Activated naive CD4-positive, alpha-beta T cell treated with anti-CD3 and anti-CD28 coated beads, Interleukin-2, amount 50 U/mL, for 24 hours (primary cell): ENCODE data around the gene SMG7.
"Not testable (repeated sequence)": the region's sequence is repeated elsewhere in the genome, so short reads cannot be mapped to it uniquely, and the experiment has no call there.

ENCODE experiments used
- H3K27ac Mint-ChIP-seq: one replicate; pipeline ENCODE4 v1.8.0; 2021; ENCODE audit warnings: mild to moderate bottlenecking, mixed read lengths
- H3K27me3 Mint-ChIP-seq: one replicate; pipeline ENCODE4 v1.8.0; 2021; ENCODE audit warnings: mixed read lengths
- H3K36me3 Mint-ChIP-seq: one replicate; pipeline ENCODE4 v1.8.0; 2021; ENCODE audit warnings: mixed read lengths
- H3K4me1 Mint-ChIP-seq: one replicate; pipeline ENCODE4 v1.8.0; 2021; ENCODE audit warnings: mixed read lengths
- H3K4me3 Mint-ChIP-seq: one replicate; pipeline ENCODE4 v1.8.0; 2021; ENCODE audit warnings: mild to moderate bottlenecking, mixed read lengths
- H3K9me3 Mint-ChIP-seq: one replicate; pipeline ENCODE4 v1.8.0; 2021; ENCODE audit warnings: mixed read lengths

The SMG7 gene

GRCh38 chr1:183472488-183473216 lies at the start of gene SMG7:
Gene SMG7, plus strand, starts transcription at chr1:183472499. Its CDS starts 122 bp downstream, at chr1:183472621.
- Mint-ChIP-seq H3K27ac (peak within 1 kb of the TSS; percentile 97), H3K27me3 (no peaks in the 10 kb centered on the region), H3K36me3 (no peaks in the 10 kb centered on the region), H3K9me3 (no peaks in the 10 kb centered on the region), H3K4me1 (peaks cover 16% of the 10 kb centered on the region), H3K4me3 (peak within 1 kb of the TSS; percentile 88)

- Mint-ChIP-seq H3K27ac (no peak overlapping the region), H3K9me3 (no peaks in the 10 kb centered on the region), H3K4me3 (no peak overlapping the region), H3K4me1 (peaks cover 3% of the 10 kb centered on the region), H3K27me3 (peaks cover 28% of the 10 kb centered on the region), H3K36me3 (peaks cover 2% of the 10 kb centered on the region)
These were observed 48.8 kb upstream of the SMG7 start for GRCh38 chr1:183423541-183423940.

DNA sequence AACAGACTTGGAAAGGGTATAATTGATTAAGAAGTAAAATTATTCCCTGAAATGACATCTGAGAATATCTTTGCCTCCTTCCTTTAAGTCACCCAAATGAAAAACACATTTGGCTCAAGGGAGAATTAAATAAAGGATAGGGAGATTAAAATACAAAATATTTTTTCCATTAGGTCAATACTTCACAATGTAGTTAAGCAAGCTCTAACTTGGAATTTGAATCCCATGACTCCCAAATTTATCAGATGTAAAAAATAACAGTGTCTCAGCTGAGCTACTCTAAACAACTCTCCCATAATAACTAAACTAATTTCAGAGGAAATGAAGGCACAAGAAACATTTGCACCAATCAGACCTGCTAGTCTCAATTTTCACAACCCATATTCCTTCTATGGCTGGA lies 47.6 kb upstream of the SMG7 start:
- H3K4me3 Mint-ChIP-seq: no peak overlapping the region

DNA sequence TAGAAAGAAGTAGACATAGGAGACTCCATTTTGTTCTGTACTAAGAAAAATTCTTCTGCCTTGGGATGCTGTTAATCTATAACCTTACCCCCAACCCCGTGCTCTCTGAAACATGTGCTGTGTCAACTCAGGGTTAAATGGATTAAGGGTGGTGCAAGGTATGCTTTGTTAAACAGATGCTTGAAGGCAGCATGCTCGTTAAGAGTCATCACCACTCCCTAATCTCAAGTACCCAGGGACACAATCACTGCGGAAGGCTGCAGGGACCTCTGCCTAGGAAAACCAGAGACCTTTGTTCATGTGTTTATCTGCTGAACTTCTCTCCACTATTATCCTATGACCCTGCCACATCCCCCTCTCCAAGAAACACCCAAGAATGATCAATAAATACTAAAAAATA lies 44.7 kb upstream of the SMG7 start:
- peaks cover 14% of the 10 kb centered on the region for H3K27me3 Mint-ChIP-seq
- not testable (repeated sequence) for H3K9me3 Mint-ChIP-seq, H3K4me1 Mint-ChIP-seq, H3K27ac Mint-ChIP-seq, H3K4me3 Mint-ChIP-seq, H3K36me3 Mint-ChIP-seq

More for the DNA sequence above, 47.6 kb upstream of the SMG7 start:
- H3K36me3 Mint-ChIP-seq: peaks cover 2% of the 10 kb centered on the region
- no peaks in the 10 kb centered on the region for H3K4me1 Mint-ChIP-seq
- peaks cover 23% of the 10 kb centered on the region for H3K27me3 Mint-ChIP-seq
- H3K27ac Mint-ChIP-seq: no peak overlapping the region
- H3K9me3 Mint-ChIP-seq: no peaks in the 10 kb centered on the region

GRCh38 chr1:183431840-183432547 lies 40.3 kb upstream of the SMG7 start:
- Mint-ChIP-seq H3K4me1 (no peaks in the 10 kb centered on the region), H3K4me3 (no peak overlapping the region), H3K27me3 (peaks cover 11% of the 10 kb centered on the region), H3K27ac (no peak overlapping the region), H3K9me3 (no peaks in the 10 kb centered on the region), H3K36me3 (no peaks in the 10 kb centered on the region)

DNA sequence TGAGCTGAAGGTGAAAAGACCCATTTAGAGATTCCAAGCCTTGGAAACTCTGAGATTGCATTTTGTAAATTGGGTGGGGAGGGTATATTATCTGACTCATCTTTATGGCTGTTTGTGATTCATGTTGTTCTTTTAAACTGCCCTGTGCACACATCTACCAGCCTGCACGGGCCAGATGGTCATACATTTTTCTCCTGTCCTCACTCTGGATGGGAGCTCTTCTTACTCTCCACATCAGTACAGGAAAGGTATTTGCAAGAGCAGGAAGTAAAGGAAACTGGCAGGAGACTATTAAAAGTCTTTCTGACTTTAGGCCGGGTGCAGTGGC lies 39.8 kb upstream of the SMG7 start:
- no peak overlapping the region for H3K27ac Mint-ChIP-seq
- H3K9me3 Mint-ChIP-seq: no peaks in the 10 kb centered on the region
- H3K4me1 Mint-ChIP-seq: no peaks in the 10 kb centered on the region
- peaks cover 13% of the 10 kb centered on the region for H3K27me3 Mint-ChIP-seq
- H3K4me3 Mint-ChIP-seq: no peak overlapping the region
- no peaks in the 10 kb centered on the region for H3K36me3 Mint-ChIP-seq

GRCh38 chr1:183433703-183434102 lies 38.6 kb upstream of the SMG7 start:
- H3K27ac Mint-ChIP-seq: no peak overlapping the region
- peaks cover 11% of the 10 kb centered on the region for H3K27me3 Mint-ChIP-seq
- no peaks in the 10 kb centered on the region for H3K36me3 Mint-ChIP-seq
- no peaks in the 10 kb centered on the region for H3K9me3 Mint-ChIP-seq
- no peak overlapping the region for H3K4me3 Mint-ChIP-seq
- H3K4me1 Mint-ChIP-seq: no peaks in the 10 kb centered on the region

DNA sequence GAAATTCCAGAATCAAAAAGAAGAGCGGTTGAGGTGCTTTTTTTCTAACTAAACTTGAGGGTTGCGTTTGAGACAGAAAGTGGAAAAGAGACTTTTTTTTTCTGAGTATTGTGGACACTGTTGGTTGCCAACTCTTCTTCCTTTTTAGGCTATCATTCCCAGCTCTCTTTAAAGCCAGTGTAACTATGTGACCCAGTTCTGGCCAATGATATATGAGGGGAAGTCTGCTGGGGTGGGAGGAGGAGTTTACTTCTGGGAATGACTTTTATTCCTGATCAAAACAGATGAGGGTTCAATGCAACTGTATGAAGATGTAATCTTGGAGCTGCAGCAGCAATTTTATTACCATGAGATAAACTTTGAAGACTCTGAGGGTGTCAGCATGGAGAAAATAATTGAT lies 36.8 kb upstream of the SMG7 start:
- H3K36me3 Mint-ChIP-seq: no peaks in the 10 kb centered on the region

GRCh38 chr1:183438060-183438459 lies 34.2 kb upstream of the SMG7 start:
- H3K27ac Mint-ChIP-seq: peak overlapping the region; percentile 56

More for the DNA sequence above, 36.8 kb upstream of the SMG7 start:
- Mint-ChIP-seq H3K27me3 (peaks cover 11% of the 10 kb centered on the region), H3K9me3 (no peaks in the 10 kb centered on the region), H3K4me3 (no peak overlapping the region), H3K27ac (no peak overlapping the region), H3K4me1 (no peaks in the 10 kb centered on the region)

DNA sequence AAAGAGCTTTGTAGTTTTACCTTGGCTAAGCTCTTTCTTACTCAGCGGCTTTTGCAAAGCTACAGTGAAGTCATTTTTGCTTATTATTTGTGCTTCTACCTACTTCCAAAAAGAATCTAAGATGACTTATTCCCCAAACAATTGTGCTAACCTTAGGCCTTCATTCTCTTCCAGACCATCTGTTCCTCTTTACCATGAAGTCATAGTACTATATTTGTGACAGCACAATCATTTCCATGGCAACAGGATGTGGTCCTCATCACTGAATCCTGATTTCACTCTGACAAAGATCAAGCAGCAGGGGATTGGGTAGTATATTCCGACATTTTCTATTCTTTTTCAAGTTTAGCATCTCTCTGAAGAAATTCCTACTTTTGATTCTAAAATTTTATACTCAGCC lies 29.3 kb upstream of the SMG7 start:
- Mint-ChIP-seq H3K27ac (no peak overlapping the region), H3K9me3 (no peaks in the 10 kb centered on the region), H3K27me3 (peaks cover 2% of the 10 kb centered on the region), H3K4me1 (no peaks in the 10 kb centered on the region), H3K4me3 (no peak overlapping the region), H3K36me3 (no peaks in the 10 kb centered on the region)

More at GRCh38 chr1:183438060-183438459, 34.2 kb upstream of the SMG7 start:
- Mint-ChIP-seq H3K9me3 (no peaks in the 10 kb centered on the region), H3K36me3 (no peaks in the 10 kb centered on the region), H3K4me3 (no peak overlapping the region), H3K4me1 (no peaks in the 10 kb centered on the region), H3K27me3 (peaks cover 5% of the 10 kb centered on the region)

GRCh38 chr1:183443466-183443865 lies 28.8 kb upstream of the SMG7 start:
- Mint-ChIP-seq H3K27me3 (peaks cover 2% of the 10 kb centered on the region), H3K9me3 (no peaks in the 10 kb centered on the region), H3K27ac (no peak overlapping the region), H3K36me3 (no peaks in the 10 kb centered on the region), H3K4me3 (no peak overlapping the region), H3K4me1 (no peaks in the 10 kb centered on the region)

DNA sequence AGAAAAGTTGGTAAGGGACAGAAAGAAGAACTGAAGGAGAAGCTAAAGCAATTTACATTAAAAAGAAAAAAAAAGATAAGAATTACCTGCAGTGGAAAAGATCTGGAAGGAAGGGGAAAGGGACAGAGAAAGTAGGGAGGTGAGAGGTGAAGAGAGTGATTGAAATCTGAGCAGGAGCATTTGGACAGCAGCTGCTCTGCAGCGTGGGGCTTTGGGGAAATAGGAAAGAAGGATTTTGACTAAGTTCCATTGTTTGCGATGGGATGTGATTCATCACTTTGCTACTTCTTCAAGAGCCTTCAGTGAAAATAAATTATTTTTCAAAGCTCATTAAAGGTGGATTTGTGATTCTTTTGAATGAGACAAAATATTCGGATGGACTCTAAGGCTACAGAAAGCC lies 28.1 kb upstream of the SMG7 start:
- H3K9me3 Mint-ChIP-seq: no peaks in the 10 kb centered on the region
- H3K27ac Mint-ChIP-seq: no peak overlapping the region
- H3K27me3 Mint-ChIP-seq: no peaks in the 10 kb centered on the region
- H3K4me3 Mint-ChIP-seq: no peak overlapping the region
- H3K36me3 Mint-ChIP-seq: no peaks in the 10 kb centered on the region
- no peaks in the 10 kb centered on the region for H3K4me1 Mint-ChIP-seq

GRCh38 chr1:183449223-183449770 lies 23.0 kb upstream of the SMG7 start:
- Mint-ChIP-seq H3K36me3 (no peaks in the 10 kb centered on the region), H3K9me3 (no peaks in the 10 kb centered on the region), H3K27ac (no peak overlapping the region), H3K27me3 (no peaks in the 10 kb centered on the region), H3K4me3 (no peak overlapping the region), H3K4me1 (no peaks in the 10 kb centered on the region)

- Mint-ChIP-seq H3K27ac (no peak overlapping the region), H3K27me3 (peaks cover 4% of the 10 kb centered on the region), H3K36me3 (no peaks in the 10 kb centered on the region), H3K9me3 (no peaks in the 10 kb centered on the region), H3K4me3 (no peak overlapping the region), H3K4me1 (no peaks in the 10 kb centered on the region)
These were observed 22.2 kb upstream of the SMG7 start for GRCh38 chr1:183450093-183450492.

- Mint-ChIP-seq H3K27me3 (peaks cover 9% of the 10 kb centered on the region), H3K4me1 (no peaks in the 10 kb centered on the region), H3K9me3 (no peaks in the 10 kb centered on the region), H3K4me3 (no peak overlapping the region), H3K36me3 (peaks cover 2% of the 10 kb centered on the region), H3K27ac (no peak overlapping the region)
These were observed 17.9 kb upstream of the SMG7 start for GRCh38 chr1:183454377-183454776.

GRCh38 chr1:183456826-183457225 lies 15.5 kb upstream of the SMG7 start:
- Mint-ChIP-seq H3K4me3 (no peak overlapping the region), H3K4me1 (no peaks in the 10 kb centered on the region), H3K36me3 (peaks cover 2% of the 10 kb centered on the region), H3K27ac (no peak overlapping the region), H3K9me3 (no peaks in the 10 kb centered on the region), H3K27me3 (peaks cover 10% of the 10 kb centered on the region)
